HTR-8/SVneo (cell line): Measurements from ENCODE around the gene TMEM167B.
"Not testable (repeated sequence)": the region's sequence is repeated elsewhere in the genome, so short reads cannot be mapped to it uniquely, and the experiment has no call there.

Experiments used
- DNase-seq: peaks from one replicate; pipeline ENCODE4 v3.0.0; 2011; ENCODE audit warnings: low spot score, mixed read lengths; ENCODE audit not compliant: insufficient read length
- FAIRE-seq: peaks from 2 replicates; lab custom pipeline; 2011; peaks lifted over from hg19 to GRCh38; lab: Jason Lieb, UNC

Gene TMEM167B

GRCh38 chr1:109112056-109112651 is 21.6 kb downstream of the TMEM167B start:
- FAIRE-seq: no peak

GRCh38 chr1:109112652-109113285 is 22.2 kb downstream of the TMEM167B start:
- no peak for FAIRE-seq
- DNase-seq: peak; percentile 64

More at GRCh38 chr1:109112056-109112651, 21.6 kb downstream of the TMEM167B start:
- DNase-seq: peak; percentile 30

GRCh38 chr1:109113590-109114341 is 23.2 kb downstream of the TMEM167B start, which contains the start of gene ELAPOR1:
Gene ELAPOR1 (plus strand): TSS chr1:109114115. CDS start chr1:109114184, 69 bp downstream.
- DNase-seq (no peak), FAIRE-seq (no peak)

GRCh38 chr1:109114342-109114674 is 23.7 kb downstream of the TMEM167B start:
- FAIRE-seq: no peak
- no peak for DNase-seq

- FAIRE-seq: no peak
These were observed 25.1 kb downstream of the TMEM167B start for GRCh38 chr1:109115685-109116084.

GRCh38 chr1:109116286-109116685 is 25.7 kb downstream of the TMEM167B start:
- DNase-seq (no peak), FAIRE-seq (no peak)

More at GRCh38 chr1:109115685-109116084, 25.1 kb downstream of the TMEM167B start:
- no peak for DNase-seq

- no peak for FAIRE-seq
These were observed 27.5 kb downstream of the TMEM167B start for GRCh38 chr1:109118089-109118488.

GRCh38 chr1:109120356-109120755 is 29.8 kb downstream of the TMEM167B start:
- DNase-seq: no peak
- no peak for FAIRE-seq

More at GRCh38 chr1:109118089-109118488, 27.5 kb downstream of the TMEM167B start:
- no peak for DNase-seq

GRCh38 chr1:109131059-109131458 is 40.5 kb downstream of the TMEM167B start:
- no peak for DNase-seq
- no peak for FAIRE-seq

GRCh38 chr1:109131800-109132199 is 41.2 kb downstream of the TMEM167B start:
- FAIRE-seq (no peak), DNase-seq (no peak)

GRCh38 chr1:109133002-109133706 is 42.6 kb downstream of the TMEM167B start:
- no peak for DNase-seq

GRCh38 chr1:109133815-109134214 is 43.3 kb downstream of the TMEM167B start:
- no peak for DNase-seq
- FAIRE-seq: no peak

More at GRCh38 chr1:109133002-109133706, 42.6 kb downstream of the TMEM167B start:
- no peak for FAIRE-seq

GRCh38 chr1:109134423-109134822 is 43.9 kb downstream of the TMEM167B start:
- FAIRE-seq: no peak

GRCh38 chr1:109135940-109136339 is 45.4 kb downstream of the TMEM167B start:
- no peak for FAIRE-seq

More at GRCh38 chr1:109134423-109134822, 43.9 kb downstream of the TMEM167B start:
- DNase-seq: no peak

GRCh38 chr1:109136766-109137165 is 46.2 kb downstream of the TMEM167B start:
- DNase-seq (no peak), FAIRE-seq (no peak)

More at GRCh38 chr1:109135940-109136339, 45.4 kb downstream of the TMEM167B start:
- DNase-seq: no peak

GRCh38 chr1:109137958-109138357 is 47.4 kb downstream of the TMEM167B start:
- DNase-seq: no peak
- FAIRE-seq: no peak

GRCh38 chr1:109138358-109138757 is 47.8 kb downstream of the TMEM167B start:
- DNase-seq (no peak), FAIRE-seq (no peak)

- no peak for FAIRE-seq
These were observed 49.8 kb downstream of the TMEM167B start for GRCh38 chr1:109140392-109140791.

GRCh38 chr1:109142260-109142659 is 51.7 kb downstream of the TMEM167B start:
- no peak for DNase-seq
- FAIRE-seq: no peak

More at GRCh38 chr1:109140392-109140791, 49.8 kb downstream of the TMEM167B start:
- DNase-seq: no peak

- not testable (repeated sequence) for FAIRE-seq, DNase-seq
These were observed 52.2 kb downstream of the TMEM167B start for GRCh38 chr1:109142725-109143124.
